Erythroblast (primary cell): ENCODE results near the gene OR5K2.

Source experiments
- DNase-seq, 2 experiments: peaks; one replicate each; lab custom pipeline; 2025; lab: John Stamatoyannopoulos, UW
- GATA1 ChIP-seq: IDR thresholded peaks from 2 replicates; pipeline ENCODE4 v1.6.1; 2011; ENCODE audit warnings: low read depth, mild to moderate bottlenecking, control low read depth, low read length, moderate library complexity
- POLR2A ChIP-seq: IDR thresholded peaks from 2 replicates; pipeline ENCODE4 v1.6.1; 2011; ENCODE audit warnings: mild to moderate bottlenecking, low read length

OR5K2 gene

GRCh38 chr3:98497381-98497780 is at the start of gene OR5K2:
Gene OR5K2, plus strand, starts transcription at chr3:98497681. Its CDS starts 0 bp downstream, at chr3:98497681.
- TF ChIP-seq GATA1, result no peak
- TF ChIP-seq POLR2A, result no peak
- no peak for DNase-seq

- TF ChIP-seq POLR2A, result no peak
- no peak for TF ChIP-seq GATA1
- DNase-seq, result no peak
Observed at GRCh38 chr3:98449606-98450193, 47.8 kb upstream of the OR5K2 start.

GRCh38 chr3:98450372-98450771 is 47.1 kb upstream of the OR5K2 start:
- no peak for DNase-seq

GRCh38 chr3:98453827-98454226 is 43.7 kb upstream of the OR5K2 start:
- no peak for DNase-seq
- TF ChIP-seq GATA1, result no peak
- TF ChIP-seq POLR2A, result no peak

More at GRCh38 chr3:98450372-98450771, 47.1 kb upstream of the OR5K2 start:
- TF ChIP-seq POLR2A (no peak), GATA1 (no peak)

- no peak for DNase-seq
- no peak for TF ChIP-seq POLR2A
- no peak for TF ChIP-seq GATA1
Observed at GRCh38 chr3:98454929-98455328, 42.6 kb upstream of the OR5K2 start.

- TF ChIP-seq POLR2A (no peak), GATA1 (no peak)
- DNase-seq, result no peak
Observed at GRCh38 chr3:98457543-98457942, 39.9 kb upstream of the OR5K2 start.

GRCh38 chr3:98460220-98460619 is 37.3 kb upstream of the OR5K2 start:
- TF ChIP-seq POLR2A, result no peak
- TF ChIP-seq GATA1, result no peak
- DNase-seq, result no peak

- no peak for DNase-seq
- TF ChIP-seq GATA1 (no peak), POLR2A (no peak)
Observed at GRCh38 chr3:98462901-98463300, 34.6 kb upstream of the OR5K2 start, which contains the start of gene OR5K1. Gene OR5K1, plus strand, starts transcription at chr3:98463201. Its CDS starts 6,376 bp downstream, at chr3:98469577.

- no peak for TF ChIP-seq POLR2A
- no peak for TF ChIP-seq GATA1
- peak; percentile 18 to 40 for DNase-seq
Observed at GRCh38 chr3:98482717-98483482, 14.6 kb upstream of the OR5K2 start.

- TF ChIP-seq POLR2A (no peak), GATA1 (no peak)
- DNase-seq, result peak in 1 of 2 experiments; percentile 14
Observed at GRCh38 chr3:98483626-98484025, 13.9 kb upstream of the OR5K2 start.

- no peak for DNase-seq
- TF ChIP-seq POLR2A, result no peak
Observed at GRCh38 chr3:98500019-98500418, 2.5 kb downstream of the OR5K2 start.

- TF ChIP-seq POLR2A (no peak), GATA1 (no peak)
- DNase-seq, result no peak
Observed at GRCh38 chr3:98501270-98501669, 3.8 kb downstream of the OR5K2 start.

GRCh38 chr3:98501863-98502576 is 4.5 kb downstream of the OR5K2 start:
- TF ChIP-seq POLR2A, result no peak
- no peak for DNase-seq

- TF ChIP-seq POLR2A (no peak), GATA1 (no peak)
- DNase-seq, result no peak
Observed at GRCh38 chr3:98504539-98504938, 7.1 kb downstream of the OR5K2 start.
